Kasumi-1 (cell line): Measurements from ENCODE around the gene CAPN13.

Experiments used
- DNase-seq, 2 experiments: peaks; one replicate each; lab custom pipeline; 2025; lab: John Stamatoyannopoulos, UW

The CAPN13 gene

DNA sequence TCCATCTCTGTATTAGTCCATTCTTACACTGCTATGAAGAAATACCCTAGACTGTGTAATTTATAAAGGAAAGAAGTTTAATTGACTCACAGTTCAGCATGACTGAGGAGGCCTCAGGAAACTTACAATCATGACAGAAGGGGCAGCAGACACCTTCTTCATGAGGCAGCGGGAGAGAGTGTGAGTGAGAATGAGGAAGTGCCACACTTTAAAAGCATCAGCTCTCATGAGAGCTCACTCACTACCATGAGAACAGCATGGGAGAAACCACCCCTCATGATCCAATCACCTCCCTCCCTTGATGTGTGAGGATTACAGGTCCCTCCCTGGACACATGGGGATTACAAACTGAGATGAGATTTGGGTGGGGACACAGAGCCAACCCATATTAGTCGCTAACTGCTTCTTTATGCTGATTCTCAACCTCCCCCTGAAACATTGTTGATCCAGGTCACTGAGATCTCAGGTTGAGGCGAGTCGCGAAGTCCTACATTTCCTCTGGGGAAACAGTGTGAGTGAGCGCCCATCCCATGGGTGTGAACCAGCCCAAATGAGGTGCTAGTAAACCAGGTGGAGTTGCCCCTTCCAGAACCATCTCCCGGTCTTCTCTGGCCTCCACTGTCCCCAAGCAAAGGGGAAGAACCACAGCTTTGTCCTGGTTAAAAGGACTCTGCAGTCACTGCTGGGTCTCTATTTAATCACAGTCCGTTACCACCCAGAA, 123.8 kb downstream of the CAPN13 start:
- peak; percentile 44 to 53 for DNase-seq

DNA sequence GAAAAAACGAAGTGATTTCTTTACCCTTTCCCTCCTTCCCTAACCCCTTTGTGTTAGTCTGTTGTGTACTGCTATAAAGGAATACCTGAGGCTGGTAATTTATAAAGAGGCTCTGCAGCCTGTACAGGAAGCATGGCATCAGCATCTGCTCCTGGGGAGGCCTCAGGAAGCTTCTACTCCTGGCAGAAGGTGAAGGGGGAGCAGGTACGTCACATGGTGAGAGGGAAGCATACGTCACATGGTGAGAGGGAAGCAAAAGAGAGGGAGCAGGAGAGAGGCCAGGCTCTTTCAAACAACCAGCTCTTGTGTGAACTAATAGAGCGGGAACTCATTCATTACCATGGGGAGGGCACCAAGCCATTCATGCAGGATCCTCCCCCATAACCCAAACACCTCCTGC, 126.2 kb downstream of the CAPN13 start:
- DNase-seq = no peak

GRCh38 chr2:30680121-30680520, 127.1 kb downstream of the CAPN13 start:
- no peak for DNase-seq

- no peak for DNase-seq
These were observed 127.7 kb downstream of the CAPN13 start for GRCh38 chr2:30679426-30680088.

DNA sequence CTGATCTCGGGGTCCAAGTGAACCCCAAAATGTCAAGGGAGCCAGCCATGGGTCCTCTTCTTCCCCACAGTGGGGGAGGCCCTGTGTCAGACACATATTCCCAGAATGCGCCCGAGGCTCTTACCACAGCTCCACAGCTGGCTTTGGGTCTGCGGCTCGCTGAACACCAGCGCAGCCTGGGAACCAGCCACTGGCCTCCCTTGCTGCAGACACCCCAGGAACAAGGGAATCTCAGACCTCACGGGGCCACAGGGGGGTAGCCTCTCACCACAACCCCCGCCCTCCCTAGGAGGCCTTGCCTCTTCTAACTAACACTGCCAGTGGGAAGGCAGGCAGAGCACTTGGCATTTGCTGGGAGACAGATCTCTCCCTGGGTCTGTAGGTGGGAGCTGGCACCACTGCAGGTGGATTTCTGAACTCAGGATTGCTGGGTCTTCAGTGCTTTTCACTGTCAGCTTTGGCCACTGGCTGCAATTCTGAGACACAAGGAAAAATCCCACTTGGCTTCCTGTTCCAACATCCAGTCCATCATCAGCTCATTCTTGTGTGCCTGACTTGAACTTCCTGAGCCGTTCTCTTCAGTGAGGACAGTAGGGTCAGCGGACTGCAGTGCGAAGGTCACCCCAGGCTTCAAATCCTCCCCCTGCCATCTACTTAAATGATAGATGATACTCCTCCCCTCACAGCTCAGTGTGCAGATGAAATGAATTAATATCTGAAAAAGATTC, 128.7 kb downstream of the CAPN13 start:
- no peak for DNase-seq

DNA sequence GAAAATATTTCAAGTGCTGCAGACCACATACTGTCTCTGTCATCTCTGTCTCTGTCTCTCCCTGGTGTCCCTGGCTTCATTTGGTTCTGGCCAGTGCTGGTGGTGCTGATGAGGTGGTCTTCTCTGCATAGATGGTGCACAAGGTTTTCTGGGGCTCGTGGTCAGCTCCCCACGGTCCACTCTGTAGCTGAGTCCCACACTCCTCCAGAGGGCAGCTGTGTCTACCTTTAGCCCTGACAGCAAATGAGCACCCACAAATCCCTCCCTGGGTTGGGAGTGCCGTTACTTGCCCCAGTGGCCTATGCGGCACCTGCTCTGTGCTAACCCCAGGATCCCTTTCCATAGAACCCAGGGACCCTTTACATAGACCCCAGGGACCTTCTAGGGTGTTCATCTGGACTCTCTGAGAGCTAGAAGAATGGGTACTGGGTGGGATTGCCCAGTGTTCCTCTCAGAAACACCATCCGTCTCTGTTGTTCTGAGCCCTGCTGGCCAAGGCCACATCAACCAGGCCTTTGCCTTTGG, 129.3 kb downstream of the CAPN13 start:
- DNase-seq = no peak

DNA sequence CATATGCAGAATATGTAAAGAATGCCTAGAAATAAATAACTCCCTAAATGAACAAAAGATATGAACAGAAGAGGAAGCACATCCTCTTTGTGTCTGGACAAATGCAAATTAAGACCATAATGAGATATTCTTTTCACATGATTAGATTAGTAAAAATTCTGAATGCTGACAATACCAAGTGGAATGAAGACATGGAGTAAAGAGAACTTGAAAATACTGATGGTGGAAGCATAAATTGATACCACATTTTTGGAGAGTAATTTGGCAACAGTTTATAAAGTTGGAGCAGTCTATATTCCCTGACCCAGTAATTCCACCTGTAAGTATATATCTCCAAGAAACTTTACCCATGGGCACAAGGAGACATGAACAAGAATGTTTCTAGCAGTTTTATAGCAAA, 130.0 kb downstream of the CAPN13 start:
- DNase-seq = no peak

DNA sequence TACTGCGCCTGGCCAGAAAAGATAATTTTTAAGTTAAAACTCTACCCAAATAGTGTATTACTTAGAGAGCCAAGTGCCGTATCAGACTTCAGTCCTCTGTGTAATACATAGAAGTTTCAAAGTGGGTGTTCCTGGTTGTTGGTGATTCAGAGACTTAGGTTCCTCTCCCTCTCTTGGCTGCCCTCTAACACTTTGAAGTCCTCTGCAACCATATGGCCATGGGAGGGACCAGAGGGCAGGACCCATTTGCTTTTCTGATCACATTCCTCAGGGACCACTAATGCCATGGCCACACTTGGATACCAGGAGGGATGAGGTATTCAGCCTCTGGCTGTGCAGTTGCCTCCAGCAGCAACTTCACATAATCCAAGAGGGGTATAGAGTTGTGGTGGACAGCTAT, 131.5 kb downstream of the CAPN13 start:
- no peak for DNase-seq

DNA sequence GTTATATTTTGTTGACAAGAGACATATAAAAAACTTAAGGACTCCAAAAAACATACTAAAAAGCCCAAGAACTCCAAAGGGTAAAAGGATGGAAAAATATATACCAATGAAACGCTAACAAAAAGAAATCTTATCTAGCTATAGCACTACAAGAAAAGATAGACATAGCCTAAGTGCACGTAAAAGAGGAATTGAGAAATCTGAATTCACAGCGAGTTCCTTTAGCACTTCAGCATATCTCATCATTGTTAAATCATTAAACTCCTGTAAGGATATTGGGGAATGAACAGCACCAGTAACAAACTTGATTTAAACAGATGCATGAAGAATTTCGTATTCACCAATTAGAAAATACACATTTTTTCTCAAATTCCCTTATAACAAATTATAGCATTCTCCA, 134.1 kb downstream of the CAPN13 start:
- DNase-seq = no peak
